B cell (primary cell): Measurements from ENCODE around the gene ETV1. TPM values are rescaled to one million over a fixed set of nuclear protein-coding genes. Genes with fewer than 3 reads are reported as not detected.

Experiments
- ATAC-seq: fragments of 200-7000 bp; cut with Tn5 transposase; one replicate; pipeline ENCODE4 v1.10.0; 2021; ENCODE audit warnings: low read depth, mild to moderate bottlenecking, moderate number of reproducible peaks, moderate library complexity
- CTCF ChIA-PET: fragments of 350-600 bp; sonication (Branson Sonifier 250); formaldehyde crosslinking; loops from one replicate; lab custom pipeline; 2021; ENCODE audit warnings: antibody characterized with exemption, inconsistent platforms; lab: Charles Lee
- POLR2A ChIA-PET: fragments of 350-600 bp; sonication (Branson Sonifier 250); formaldehyde crosslinking; loops from one replicate; lab custom pipeline; 2021; ENCODE audit warnings: antibody characterized with exemption; lab: Charles Lee
- DNase-seq: peaks from one replicate; pipeline ENCODE4 v3.0.0; 2013
- H2AFZ ChIP-seq: 2 replicates; pipeline ENCODE4 v1.6.1; 2012; ENCODE audit warnings: mild to moderate bottlenecking, low read depth, low read length; ENCODE audit not compliant: insufficient read depth, poor library complexity, severe bottlenecking
- H3K27ac ChIP-seq, 2 donors: 1 replicate in 1 of 2; 2 replicates in 1 of 2; pipeline ENCODE4 v1.5.1; 2012 to 2013; ENCODE audit warnings: low read length in 2 of 2, mild to moderate bottlenecking in 2 of 2, moderate library complexity in 1 of 2
- H3K27me3 ChIP-seq, 4 experiments: fragments of 200-600 bp in 1 of 4; sonication (generic) in 1 of 4; replicated peaks in 1 of 4; 1 replicate in 2 of 4; 2 replicates in 2 of 4; pipeline versions ENCODE4 v1.6.1 to v1.7.0; 2013 to 2016; ENCODE audit warnings: low read length in 3 of 4, mild to moderate bottlenecking in 2 of 4, mixed read lengths in 1 of 4, moderate library complexity in 1 of 4; ENCODE audit not compliant: insufficient read depth in 4 of 4, control insufficient read depth in 3 of 4; ENCODE audit errors: control extremely low read depth in 1 of 4
- H3K36me3 ChIP-seq, 2 experiments: replicated peaks in 1 of 2; 1 replicate in 1 of 2; 2 replicates in 1 of 2; pipeline versions ENCODE4 v1.6.1 to v1.7.1; 2013; ENCODE audit warnings: low read length in 1 of 2; ENCODE audit not compliant: insufficient read depth in 2 of 2, control insufficient read depth in 1 of 2; ENCODE audit errors: control extremely low read depth in 1 of 2, extremely low read depth in 1 of 2
- H3K4me1 ChIP-seq, 2 donors: fragments of 200-600 bp in 1 of 2; sonication (generic) in 1 of 2; 1 replicate in 1 of 2; 2 replicates in 1 of 2; pipeline versions ENCODE4 v1.5.1 to v1.6.1; 2013 to 2017; ENCODE audit warnings: low read length in 2 of 2; ENCODE audit not compliant: control insufficient read depth in 2 of 2, insufficient read depth in 2 of 2
- H3K4me2 ChIP-seq: replicated peaks from 2 replicates; pipeline ENCODE3; 2012; ENCODE audit warnings: mild to moderate bottlenecking, low read depth, low read length; ENCODE audit not compliant: poor library complexity, severe bottlenecking
- H3K4me3 ChIP-seq, 5 experiments: fragments of 200-600 bp in 1 of 5; sonication (generic) in 1 of 5; 1 replicate in 3 of 5; 2 replicates in 2 of 5; pipeline versions ENCODE4 v1.5.1 to v1.7.0; 2011 to 2016; ENCODE audit warnings: low read length in 4 of 5, mild to moderate bottlenecking in 4 of 5, low read depth in 2 of 5, control low read depth in 1 of 5, moderate library complexity in 1 of 5; ENCODE audit not compliant: insufficient read depth in 1 of 5; ENCODE audit errors: control extremely low read depth in 1 of 5, extremely low read depth in 1 of 5
- H3K79me2 ChIP-seq: fragments of 200-600 bp; sonication (generic); one replicate; pipeline ENCODE4 v1.6.0; 2016; ENCODE audit warnings: low read length; ENCODE audit not compliant: control insufficient read depth, insufficient read depth
- H3K9ac ChIP-seq: fragments of 200-600 bp; sonication (generic); 2 replicates; pipeline ENCODE4 v1.6.1; 2017; ENCODE audit warnings: mild to moderate bottlenecking, low read length, moderate library complexity
- H3K9me3 ChIP-seq, 3 donors: one replicate each; pipeline versions ENCODE4 v1.6.1 to v1.7.1; 2013; ENCODE audit warnings: low read length in 2 of 3; ENCODE audit not compliant: control insufficient read depth in 2 of 3, insufficient read depth in 1 of 3; ENCODE audit errors: control extremely low read depth in 1 of 3
- H4K20me1 ChIP-seq: 2 replicates; pipeline ENCODE4 v1.6.0; 2012; ENCODE audit warnings: mild to moderate bottlenecking, low read length; ENCODE audit not compliant: insufficient read depth, control insufficient read depth, poor library complexity, severe bottlenecking
- H3K27ac Mint-ChIP-seq: one replicate; pipeline ENCODE4 v1.8.0; 2021; ENCODE audit warnings: mixed read lengths
- H3K27me3 Mint-ChIP-seq: one replicate; pipeline ENCODE4 v1.8.0; 2021; ENCODE audit warnings: mixed read lengths
- H3K4me1 Mint-ChIP-seq: one replicate; pipeline ENCODE4 v1.8.0; 2021; ENCODE audit warnings: mixed read lengths
- H3K4me3 Mint-ChIP-seq: one replicate; pipeline ENCODE4 v1.8.0; 2021; ENCODE audit warnings: mixed read lengths
- H3K9me3 Mint-ChIP-seq: one replicate; pipeline ENCODE4 v1.8.0; 2022; ENCODE audit warnings: mixed read lengths; ENCODE audit not compliant: insufficient read depth
- EZH2 ChIP-seq: IDR thresholded peaks from 2 replicates; pipeline ENCODE4 v1.6.1; 2012; ENCODE audit warnings: borderline replicate concordance, low read depth, mild to moderate bottlenecking, moderate library complexity, low read length; ENCODE audit not compliant: insufficient read depth, poor library complexity, severe bottlenecking
- WGBS: methylation state at CpG from one replicate; pipeline ENCODE4 v1.1.5; 2013; ENCODE audit warnings: missing lambda C conversion rate; ENCODE audit not compliant: insufficient coverage; 5-methylcytosine and 5-hydroxymethylcytosine counted together
- intact Hi-C: fragments of 100-400 bp; cut with micrococcal nuclease; formaldehyde crosslinking; loops from one replicate; pipeline ENCODE4 v1.10.0; 2022
- polyA plus RNA-seq: library from polyadenylated mRNA; depleted of rRNA; stranded (reverse); fragments of >200 nt; gene quantifications from 2 replicates; pipeline ENCODE4 v1.2.3, GENCODE V29; 2012
- total RNA-seq, 2 donors: library from RNA; stranded (reverse); fragments of 120-200 nt in 1 of 2; gene quantifications; 1 replicate in 1 of 2; 2 replicates in 1 of 2; pipeline versions ENCODE4 v1.2.3 to v1.2.4, GENCODE V29; 2013 to 2022
- TF ChIP-seq, protein P1 (sequence below): fragments of 200-600 bp; IDR thresholded peaks from one replicate; pipeline ENCODE4 v1.8.0; 2022; ENCODE audit warnings: antibody characterized with exemption, mild to moderate bottlenecking

Gene ETV1
- total and polyA plus RNA-seq, 2 donors (not counting 1 experiment from before 2014, with no cell fraction given), result not detected

GRCh38 chr7:13898957-13899670, 90.4 kb downstream of the ETV1 start:
- Histone ChIP-seq H3K27me3 (no peaks in the 10 kb centered on the region), H3K4me1 (no peaks in the 10 kb centered on the region), H3K27ac (no peak overlapping the region), H4K20me1 (no peaks in the 10 kb centered on the region), H3K4me2 (no peak overlapping the region), H3K36me3 (no peaks in the 10 kb centered on the region), H2AFZ (no peak overlapping the region), H3K79me2 (no peaks in the 10 kb centered on the region), H3K9ac (no peak overlapping the region), H3K9me3 (no peaks in the 10 kb centered on the region), H3K4me3 (no peak overlapping the region)
- intact Hi-C loops, result no loop called here
- ChIA-PET CTCF (no interaction called here), POLR2A (no interaction called here)
- DNase-seq, result no peak
- TF ChIP-seq, protein P1, sequence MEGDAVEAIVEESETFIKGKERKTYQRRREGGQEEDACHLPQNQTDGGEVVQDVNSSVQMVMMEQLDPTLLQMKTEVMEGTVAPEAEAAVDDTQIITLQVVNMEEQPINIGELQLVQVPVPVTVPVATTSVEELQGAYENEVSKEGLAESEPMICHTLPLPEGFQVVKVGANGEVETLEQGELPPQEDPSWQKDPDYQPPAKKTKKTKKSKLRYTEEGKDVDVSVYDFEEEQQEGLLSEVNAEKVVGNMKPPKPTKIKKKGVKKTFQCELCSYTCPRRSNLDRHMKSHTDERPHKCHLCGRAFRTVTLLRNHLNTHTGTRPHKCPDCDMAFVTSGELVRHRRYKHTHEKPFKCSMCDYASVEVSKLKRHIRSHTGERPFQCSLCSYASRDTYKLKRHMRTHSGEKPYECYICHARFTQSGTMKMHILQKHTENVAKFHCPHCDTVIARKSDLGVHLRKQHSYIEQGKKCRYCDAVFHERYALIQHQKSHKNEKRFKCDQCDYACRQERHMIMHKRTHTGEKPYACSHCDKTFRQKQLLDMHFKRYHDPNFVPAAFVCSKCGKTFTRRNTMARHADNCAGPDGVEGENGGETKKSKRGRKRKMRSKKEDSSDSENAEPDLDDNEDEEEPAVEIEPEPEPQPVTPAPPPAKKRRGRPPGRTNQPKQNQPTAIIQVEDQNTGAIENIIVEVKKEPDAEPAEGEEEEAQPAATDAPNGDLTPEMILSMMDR, result no peak
- TF ChIP-seq EZH2, result no peak
- H3K27ac Mint-ChIP-seq, result no peak overlapping the region
- H3K27me3 Mint-ChIP-seq, result no peaks in the 10 kb centered on the region
- H3K4me1 Mint-ChIP-seq, result no peaks in the 10 kb centered on the region
- 80% methylated on average over 4 of the region's 6 CpGs for WGBS
- ATAC-seq, result no peak
- no peaks in the 10 kb centered on the region for H3K9me3 Mint-ChIP-seq
- no peak overlapping the region for H3K4me3 Mint-ChIP-seq

DNA sequence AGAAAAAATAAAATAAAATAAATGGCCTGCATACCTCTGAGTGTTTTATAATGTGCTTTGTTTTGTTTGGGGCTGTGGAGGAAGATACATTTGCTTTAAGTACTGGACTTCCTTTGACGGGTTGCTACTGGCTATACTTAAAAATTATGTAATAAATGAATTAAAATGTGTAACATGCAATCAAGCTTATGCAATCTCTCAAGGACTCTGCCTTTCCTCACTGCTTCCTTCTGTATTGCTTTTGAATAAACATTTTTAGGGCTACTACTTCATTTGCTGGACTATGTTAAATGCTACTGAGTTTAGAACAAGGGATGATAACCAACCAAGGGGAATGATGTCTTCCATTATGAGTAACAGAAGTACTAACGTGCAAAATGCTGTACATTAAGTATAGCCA, 91.6 kb downstream of the ETV1 start:
- no peaks in the 10 kb centered on the region for H3K4me1 ChIP-seq
- no peaks in the 10 kb centered on the region for H3K4me1 Mint-ChIP-seq
- POLR2A ChIA-PET, result no interaction called here
- H4K20me1 ChIP-seq, result no peaks in the 10 kb centered on the region
- H3K9ac ChIP-seq, result no peak overlapping the region
- H3K9me3 Mint-ChIP-seq, result no peaks in the 10 kb centered on the region
- no peaks in the 10 kb centered on the region for H3K27me3 ChIP-seq
- no peaks in the 10 kb centered on the region for H3K36me3 ChIP-seq
- no peaks in the 10 kb centered on the region for H3K79me2 ChIP-seq
- no peak overlapping the region for H3K27ac Mint-ChIP-seq
- H2AFZ ChIP-seq, result no peak overlapping the region
- no peak overlapping the region for H3K4me3 Mint-ChIP-seq
- WGBS, result no CpG with 5 or more reads among the region's 2 CpGs
- TF ChIP-seq, protein P1, result no peak
- TF ChIP-seq EZH2, result no peak
- no peak overlapping the region for H3K4me2 ChIP-seq
- no peaks in the 10 kb centered on the region for H3K9me3 ChIP-seq
- intact Hi-C loops, result no loop called here
- CTCF ChIA-PET, result no interaction called here
- no peaks in the 10 kb centered on the region for H3K27me3 Mint-ChIP-seq
- no peak for ATAC-seq
- H3K4me3 ChIP-seq, result no peak overlapping the region
- no peak overlapping the region for H3K27ac ChIP-seq
- DNase-seq, result no peak
